Measurements from ENCODE around the gene SLC2A11.

Gene SLC2A11

DNA sequence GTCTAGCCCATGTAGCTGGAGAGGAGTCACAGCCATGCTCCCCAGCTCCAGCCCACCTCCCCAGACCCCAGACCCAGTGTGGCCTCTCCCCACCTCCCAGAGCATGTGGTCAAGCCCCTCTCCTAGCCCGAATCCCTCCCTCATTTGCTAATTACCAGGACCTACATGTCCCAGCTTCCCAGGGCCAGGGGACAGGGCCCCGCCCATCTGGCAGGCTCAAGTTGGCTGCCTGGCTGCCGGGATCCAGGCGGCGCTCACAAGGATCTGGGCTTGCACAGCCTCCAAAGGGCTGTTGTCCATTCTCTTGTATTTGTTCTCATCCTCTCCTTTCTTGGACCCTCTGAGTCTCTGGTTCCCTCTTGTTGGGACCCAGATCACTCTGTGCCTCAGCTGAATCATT is 31.9 kb downstream of the SLC2A11 start:
- TF ChIP-seq, protein P1, sequence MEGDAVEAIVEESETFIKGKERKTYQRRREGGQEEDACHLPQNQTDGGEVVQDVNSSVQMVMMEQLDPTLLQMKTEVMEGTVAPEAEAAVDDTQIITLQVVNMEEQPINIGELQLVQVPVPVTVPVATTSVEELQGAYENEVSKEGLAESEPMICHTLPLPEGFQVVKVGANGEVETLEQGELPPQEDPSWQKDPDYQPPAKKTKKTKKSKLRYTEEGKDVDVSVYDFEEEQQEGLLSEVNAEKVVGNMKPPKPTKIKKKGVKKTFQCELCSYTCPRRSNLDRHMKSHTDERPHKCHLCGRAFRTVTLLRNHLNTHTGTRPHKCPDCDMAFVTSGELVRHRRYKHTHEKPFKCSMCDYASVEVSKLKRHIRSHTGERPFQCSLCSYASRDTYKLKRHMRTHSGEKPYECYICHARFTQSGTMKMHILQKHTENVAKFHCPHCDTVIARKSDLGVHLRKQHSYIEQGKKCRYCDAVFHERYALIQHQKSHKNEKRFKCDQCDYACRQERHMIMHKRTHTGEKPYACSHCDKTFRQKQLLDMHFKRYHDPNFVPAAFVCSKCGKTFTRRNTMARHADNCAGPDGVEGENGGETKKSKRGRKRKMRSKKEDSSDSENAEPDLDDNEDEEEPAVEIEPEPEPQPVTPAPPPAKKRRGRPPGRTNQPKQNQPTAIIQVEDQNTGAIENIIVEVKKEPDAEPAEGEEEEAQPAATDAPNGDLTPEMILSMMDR (IDR thresholded peaks at IDR 0.05; ENCODE audit: extremely low read depth, insufficient read depth, missing control alignments) = no peak
- no peak for DNase-seq (ENCODE audit: low spot score)
- in situ Hi-C loops (cut with MboI; ENCODE audit: low pct_unique_long_range_greater_than_20kb, low sequenced_read_pairs, unreplicated experiment) = no loop called here

DNA sequence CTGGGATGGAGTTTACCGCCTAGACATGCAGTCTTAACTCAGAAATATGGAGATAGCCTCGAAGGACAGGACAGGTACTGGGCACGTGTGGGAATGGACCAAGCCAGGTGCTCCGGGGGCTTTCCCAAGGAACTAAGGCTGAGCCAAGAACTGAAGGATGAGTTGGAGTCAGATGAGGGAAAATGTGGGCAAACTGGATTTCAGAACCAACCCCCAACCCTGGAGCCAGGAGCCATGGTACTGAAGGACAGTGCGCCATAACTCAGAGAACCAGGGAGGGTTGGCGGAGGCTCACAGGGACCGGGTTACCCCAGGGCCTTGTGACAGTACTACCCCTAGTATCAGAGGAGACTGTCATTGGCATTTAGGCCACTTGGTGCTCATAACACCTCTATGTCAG is 34.1 kb downstream of the SLC2A11 start:
- DNase-seq (ENCODE audit: low spot score) = no peak
- TF ChIP-seq, protein P1 (IDR thresholded peaks at IDR 0.05; ENCODE audit: extremely low read depth, insufficient read depth, missing control alignments) = no peak
- in situ Hi-C loops (cut with MboI; ENCODE audit: low pct_unique_long_range_greater_than_20kb, low sequenced_read_pairs, unreplicated experiment) = no loop called here

- DNase-seq (ENCODE audit: low spot score) = no peak
- in situ Hi-C loops (cut with MboI; ENCODE audit: low pct_unique_long_range_greater_than_20kb, low sequenced_read_pairs, unreplicated experiment) = no loop called here
- TF ChIP-seq, protein P1 (IDR thresholded peaks at IDR 0.05; ENCODE audit: extremely low read depth, insufficient read depth, missing control alignments) = no peak
Measured at GRCh38 chr22:23892130-23892529, 34.5 kb downstream of the SLC2A11 start.

DNA sequence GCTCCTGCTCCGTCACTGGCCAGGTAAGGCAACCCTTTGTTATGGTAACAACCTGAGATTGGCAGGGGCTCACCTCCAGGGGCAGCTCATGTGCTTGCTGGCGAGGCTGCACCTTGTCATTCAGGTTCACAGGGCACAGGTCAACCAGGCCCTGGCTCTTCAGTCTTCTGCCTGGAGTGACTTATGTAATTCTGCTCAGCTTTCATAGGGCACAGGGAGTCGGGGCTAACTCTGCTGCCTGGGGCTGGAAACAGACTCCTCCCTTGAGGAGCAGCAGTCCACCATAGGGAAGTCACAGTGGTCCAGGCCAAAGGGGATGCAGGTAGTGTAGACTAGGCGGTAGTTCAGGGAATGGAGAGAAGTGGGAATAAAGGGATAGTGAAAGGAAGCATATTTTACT is 35.0 kb downstream of the SLC2A11 start:
- in situ Hi-C loops (cut with MboI; ENCODE audit: low pct_unique_long_range_greater_than_20kb, low sequenced_read_pairs, unreplicated experiment) = no loop called here

GRCh38 chr22:23893121-23893944 is 35.7 kb downstream of the SLC2A11 start:
- no peak for DNase-seq (ENCODE audit: low spot score)
- in situ Hi-C loops (cut with MboI; ENCODE audit: low pct_unique_long_range_greater_than_20kb, low sequenced_read_pairs, unreplicated experiment) = no loop called here
- TF ChIP-seq, protein P1 (IDR thresholded peaks at IDR 0.05; ENCODE audit: extremely low read depth, insufficient read depth, missing control alignments) = no peak

More for the DNA sequence above, 35.0 kb downstream of the SLC2A11 start:
- TF ChIP-seq, protein P1 (IDR thresholded peaks at IDR 0.05; ENCODE audit: extremely low read depth, insufficient read depth, missing control alignments) = no peak
- no peak for DNase-seq (ENCODE audit: low spot score)

DNA sequence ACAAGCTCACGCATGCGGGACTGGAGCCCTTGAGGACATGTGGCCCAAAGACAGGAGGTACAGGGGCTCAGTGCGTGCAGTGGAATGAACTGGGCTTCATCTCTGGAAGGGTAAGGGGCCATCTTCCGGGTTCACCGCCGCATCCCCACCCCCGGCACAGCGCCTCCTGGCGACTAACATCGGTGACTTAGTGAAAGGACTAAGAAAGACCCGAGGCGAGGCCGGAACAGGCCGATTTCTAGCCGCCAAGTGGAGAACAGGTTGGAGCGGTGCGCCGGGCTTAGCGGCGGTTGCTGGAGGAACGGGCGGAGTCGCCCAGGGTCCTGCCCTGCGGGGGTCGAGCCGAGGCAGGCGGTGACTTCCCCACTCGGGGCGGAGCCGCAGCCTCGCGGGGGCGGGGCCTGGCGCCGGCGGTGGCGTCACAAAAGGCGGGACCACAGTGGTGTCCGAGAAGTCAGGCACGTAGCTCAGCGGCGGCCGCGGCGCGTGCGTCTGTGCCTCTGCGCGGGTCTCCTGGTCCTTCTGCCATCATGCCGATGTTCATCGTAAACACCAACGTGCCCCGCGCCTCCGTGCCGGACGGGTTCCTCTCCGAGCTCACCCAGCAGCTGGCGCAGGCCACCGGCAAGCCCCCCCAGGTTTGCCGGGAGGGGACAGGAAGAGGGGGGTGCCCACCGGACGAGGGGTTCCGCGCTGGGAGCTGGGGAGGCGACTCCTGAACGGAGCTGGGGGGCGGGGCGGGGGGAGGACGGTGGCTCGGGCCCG is 36.5 kb downstream of the SLC2A11 start, which contains the start of gene MIF:
Gene MIF, plus strand, starts transcription at position 439 of the 765 bp plus-strand sequence. Its CDS starts 92 bp downstream, at position 531.
- peak; percentile 99 for DNase-seq (ENCODE audit: low spot score)
- in situ Hi-C loops (cut with MboI; ENCODE audit: low pct_unique_long_range_greater_than_20kb, low sequenced_read_pairs, unreplicated experiment) = no loop called here
- TF ChIP-seq, protein P1 (IDR thresholded peaks at IDR 0.05; ENCODE audit: extremely low read depth, insufficient read depth, missing control alignments) = peak; percentile 70
